ENCODE data around the gene PIR. TPM values are rescaled to one million over a fixed set of nuclear protein-coding genes. Genes with fewer than 3 reads are reported as not detected.

The PIR gene
- total RNA-seq, 1 donor from 2014 or later = 4.2 TPM

GRCh38 chrX:15340867-15341266, 152.3 kb downstream of the PIR start:
- Mint-ChIP-seq H3K36me3 (ENCODE audit: low read depth) (no peaks in the 10 kb centered on the region), H3K9me3 (no peaks in the 10 kb centered on the region), H3K27ac (no peak overlapping the region), H3K4me3 (no peak overlapping the region), H3K4me1 (peaks cover 4% of the 10 kb centered on the region), H3K27me3 (peaks cover 29% of the 10 kb centered on the region)
- intact Hi-C loops (cut with micrococcal nuclease) = no loop called here
- DNase-seq = no peak

GRCh38 chrX:15336023-15336413, 157.1 kb downstream of the PIR start:
- peaks cover 15% of the 10 kb centered on the region for H3K27me3 Mint-ChIP-seq
- H3K36me3 Mint-ChIP-seq (ENCODE audit: low read depth) = peaks cover 3% of the 10 kb centered on the region
- intact Hi-C loops (cut with micrococcal nuclease) = loop anchor here (10.0 kb wide), 3 partner anchors 181 to 519 kb away; partner anchors contain the start of genes AP1S2, FANCB and MOSPD2
- peak overlapping the region; percentile 74 for H3K27ac Mint-ChIP-seq
- H3K9me3 Mint-ChIP-seq = no peaks in the 10 kb centered on the region
- peaks cover 9% of the 10 kb centered on the region for H3K4me1 Mint-ChIP-seq
- H3K4me3 Mint-ChIP-seq = peak overlapping the region; percentile 94
- DNase-seq = peak; percentile 77

GRCh38 chrX:15335135-15336022, 157.8 kb downstream of the PIR start, which contains the start of gene PIGA:
Gene PIGA (minus strand): TSS chrX:15335523. CDS start chrX:15331930, 3,593 bp downstream.
- H3K4me1 Mint-ChIP-seq = peaks cover 9% of the 10 kb centered on the region
- no peaks in the 10 kb centered on the region for H3K9me3 Mint-ChIP-seq
- peak within 1 kb of the TSS; percentile 94 for H3K27ac Mint-ChIP-seq
- intact Hi-C loops (cut with micrococcal nuclease) = loop anchor here (1.0 to 10.0 kb wide), 4 partner anchors 181 to 519 kb away; partner anchors contain the start of genes AP1S2, FANCB and MOSPD2
- H3K36me3 Mint-ChIP-seq (ENCODE audit: low read depth) = peaks cover 3% of the 10 kb centered on the region
- DNase-seq = peak; percentile 97
- H3K4me3 Mint-ChIP-seq = peak within 1 kb of the TSS; percentile 94
- H3K27me3 Mint-ChIP-seq = peaks cover 11% of the 10 kb centered on the region

Other genes starting within 250 kb of the PIR start
- gene ASB9, start 223.2 kb downstream of the PIR start, total RNA-seq = 0.24 and 0.33 TPM in 2 replicates
- not detected in 2 replicates for gene ASB11, start 177.7 kb downstream of the PIR start, total RNA-seq
- gene PIGA, start 157.8 kb downstream of the PIR start, total RNA-seq = 29.4 and 33.9 TPM in 2 replicates
- not detected in 2 replicates for gene VEGFD, start 108.9 kb downstream of the PIR start, total RNA-seq
- not detected in 2 replicates for gene BMX, start 7.5 kb upstream of the PIR start, total RNA-seq
- gene ACE2, start 107.6 kb upstream of the PIR start, total RNA-seq = not detected in 2 replicates
- 0.16 and 0.33 TPM in 2 replicates for gene CLTRN, start 171.5 kb upstream of the PIR start, total RNA-seq
- gene CA5B, start 244.9 kb upstream of the PIR start, total RNA-seq = 4.7 and 5.9 TPM in 2 replicates

Measured in activated CD4-positive, alpha-beta T cell treated with anti-CD3 and anti-CD28 coated beads, Interleukin-2, amount 10 ng/mL, durations not matched to agents 24 days and 14 days (primary cell).